WTC11 (cell line): ENCODE data around the gene AP1S1. TPM values are rescaled to one million over a fixed set of nuclear protein-coding genes. Genes with fewer than 3 reads are reported as not detected.

Experiments
- ATF2 ChIP-seq: sonication (generic); formaldehyde crosslinking; IDR thresholded peaks from 2 replicates; pipeline ENCODE4 v1.8.1; 2022; ENCODE audit warnings: low read depth, missing genetic modification reagents, borderline replicate concordance
- ATF3 ChIP-seq: sonication (generic); formaldehyde crosslinking; conservative IDR thresholded peaks from 2 replicates; pipeline ENCODE4 v1.8.1; 2022; ENCODE audit warnings: mild to moderate bottlenecking, missing genetic modification reagents
- ATF6 ChIP-seq: sonication (generic); formaldehyde crosslinking; IDR thresholded peaks from 2 replicates; pipeline ENCODE4 v1.8.1; 2023; ENCODE audit warnings: mild to moderate bottlenecking, missing genetic modification reagents
- CDX4 ChIP-seq: fragments of 250-450 bp; sonication (Bioruptor Pico); IDR thresholded peaks from 2 replicates; pipeline ENCODE4 v1.9.0; 2021; ENCODE audit warnings: moderate library complexity, mild to moderate bottlenecking, inconsistent platforms, borderline replicate concordance
- EMX1 ChIP-seq: fragments of 250-450 bp; sonication (Bioruptor Pico); IDR thresholded peaks from 2 replicates; pipeline ENCODE4 v1.8.0; 2021; ENCODE audit warnings: mild to moderate bottlenecking
- FOXP4 ChIP-seq: sonication (generic); formaldehyde crosslinking; IDR thresholded peaks from 2 replicates; pipeline ENCODE4 v1.8.0; 2022; ENCODE audit warnings: mild to moderate bottlenecking, missing genetic modification reagents
- HMGXB4 ChIP-seq: sonication (generic); formaldehyde crosslinking; IDR thresholded peaks from 2 replicates; pipeline ENCODE4 v1.8.1; 2023; ENCODE audit warnings: mild to moderate bottlenecking, moderate library complexity, missing genetic modification reagents
- IRF1 ChIP-seq: sonication (generic); formaldehyde crosslinking; IDR thresholded peaks from 2 replicates; pipeline ENCODE4 v1.8.0; 2023; ENCODE audit warnings: missing genetic modification reagents
- MAX ChIP-seq: sonication (generic); formaldehyde crosslinking; IDR thresholded peaks from 2 replicates; pipeline ENCODE4 v1.8.0; 2022; ENCODE audit warnings: mild to moderate bottlenecking, missing genetic modification reagents
- MYBL2 ChIP-seq: sonication (generic); formaldehyde crosslinking; IDR thresholded peaks from 2 replicates; pipeline ENCODE4 v1.8.1; 2023; ENCODE audit warnings: mild to moderate bottlenecking, moderate library complexity, missing genetic modification reagents
- NFE2L1 ChIP-seq: sonication (generic); formaldehyde crosslinking; IDR thresholded peaks from 2 replicates; pipeline ENCODE4 v1.8.1; 2023; ENCODE audit warnings: missing genetic modification reagents
- NR1H2 ChIP-seq: sonication (generic); formaldehyde crosslinking; IDR thresholded peaks from 2 replicates; pipeline ENCODE4 v1.9.0; 2021; ENCODE audit warnings: mild to moderate bottlenecking, moderate library complexity, missing genetic modification reagents
- NR3C1 ChIP-seq: sonication (generic); formaldehyde crosslinking; conservative IDR thresholded peaks from 2 replicates; pipeline ENCODE4 v1.8.1; 2023; ENCODE audit warnings: low read depth, mild to moderate bottlenecking, missing genetic modification reagents
- PREB ChIP-seq: sonication (generic); formaldehyde crosslinking; IDR thresholded peaks from 2 replicates; pipeline ENCODE4 v1.8.1; 2022; ENCODE audit warnings: mild to moderate bottlenecking, missing genetic modification reagents, moderate library complexity, borderline replicate concordance
- RORB ChIP-seq: fragments of 250-450 bp; sonication (Bioruptor Pico); IDR thresholded peaks from 2 replicates; pipeline ENCODE4 v1.9.0; 2021; ENCODE audit warnings: mild to moderate bottlenecking
- TCF7 ChIP-seq: sonication (generic); formaldehyde crosslinking; IDR thresholded peaks from 2 replicates; pipeline ENCODE4 v1.8.0; 2022; ENCODE audit warnings: mild to moderate bottlenecking, low read depth, missing genetic modification reagents, moderate library complexity
- TEAD4 ChIP-seq: sonication (generic); formaldehyde crosslinking; IDR thresholded peaks from 2 replicates; pipeline ENCODE4 v1.8.0; 2022; ENCODE audit warnings: mild to moderate bottlenecking, missing genetic modification reagents
- ZNF138 ChIP-seq: sonication (generic); formaldehyde crosslinking; conservative IDR thresholded peaks from 2 replicates; pipeline ENCODE4 v1.8.1; 2022; ENCODE audit warnings: mild to moderate bottlenecking, moderate library complexity, missing genetic modification reagents
- ZNF232 ChIP-seq: sonication (generic); formaldehyde crosslinking; IDR thresholded peaks from 2 replicates; pipeline ENCODE4 v1.8.0; 2022; ENCODE audit warnings: mild to moderate bottlenecking, missing genetic modification reagents
- ZNF317 ChIP-seq: sonication (generic); formaldehyde crosslinking; IDR thresholded peaks from 2 replicates; pipeline ENCODE4 v1.8.1; 2023; ENCODE audit warnings: low read depth, mild to moderate bottlenecking, moderate library complexity, missing genetic modification reagents, borderline replicate concordance
- ZNF416 ChIP-seq: fragments of 250-450 bp; sonication (Bioruptor Pico); IDR thresholded peaks from 2 replicates; pipeline ENCODE4 v1.9.0; 2021; ENCODE audit warnings: mild to moderate bottlenecking, inconsistent platforms
- ZNF532 ChIP-seq: fragments of 250-450 bp; sonication (Bioruptor Pico); IDR thresholded peaks from 2 replicates; pipeline ENCODE4 v1.9.0; 2021; ENCODE audit warnings: mild to moderate bottlenecking, borderline replicate concordance
- total RNA-seq: library from RNA; stranded (reverse); gene quantifications from 3 replicates; pipeline ENCODE4 v1.2.3, GENCODE V29; 2021

Gene AP1S1
- total RNA-seq, 1 experiment from 2014 or later, result 60.7 TPM

- TF ChIP-seq ATF2 (CRISPR knock-in tag) (no peak), TEAD4 (CRISPR knock-in tag) (0 out of 2 replicates have a peak, but pooled peaks have one; percentile 35), RORB (CRISPR knock-in tag) (no peak), MYBL2 (CRISPR knock-in tag) (no peak), ZNF138 (0 out of 2 replicates have a peak, but pooled peaks have one; percentile 13), NR3C1 (no peak), ATF3 (CRISPR knock-in tag) (no peak), NFE2L1 (CRISPR knock-in tag) (no peak), CDX4 (CRISPR knock-in tag) (no peak), PREB (no peak), TCF7 (CRISPR knock-in tag) (no peak), HMGXB4 (CRISPR knock-in tag) (no peak), ATF6 (CRISPR knock-in tag) (no peak), ZNF532 (CRISPR knock-in tag) (no peak), FOXP4 (CRISPR knock-in tag) (peak; percentile 78; the same call in 1 of the 2 replicates), ZNF317 (CRISPR knock-in tag) (no peak), EMX1 (CRISPR knock-in tag) (no peak), ZNF416 (CRISPR knock-in tag) (no peak), IRF1 (peak; percentile 64; the same call in 1 of the 2 replicates), ZNF232 (CRISPR knock-in tag) (no peak), MAX (CRISPR knock-in tag) (peak; percentile 19; the same call in 1 of the 2 replicates), NR1H2 (CRISPR knock-in tag) (no peak)
Measured at GRCh38 chr7:101164071-101164840, 10.0 kb downstream of the AP1S1 start (continued).
